ENCODE results near the gene SLC19A1. TPM values are rescaled to one million over a fixed set of nuclear protein-coding genes. Genes with fewer than 3 reads are reported as not detected.

SLC19A1 gene
- total and polyA plus RNA-seq, 10 donors, result 7.5 to 52.8 (median 32.4) TPM

GRCh38 chr21:45512626-45513002, 29.6 kb downstream of the SLC19A1 start:
- Histone ChIP-seq H3K27ac (peak overlapping the region in 3 of 8 donors; percentile 5 to 70 (median 38)), H3K27me3 (replicated peaks in 1 of 7) (no peaks in the 10 kb centered on the region), H3K4me3 (no peak overlapping the region), H3K36me3 (peaks cover 0 to 87% (median 45%) of the 10 kb centered on the region in 6 donors), H3K4me1 (peaks cover 0 to 35% (median 0%) of the 10 kb centered on the region in 6 donors), H3K9me3 (peaks cover 0 to 4% (median 1%) of the 10 kb centered on the region in 8 donors)
- TF ChIP-seq POLR2A (IDR thresholded peaks at IDR 0.05), result no peak
- TF ChIP-seq, protein P1, sequence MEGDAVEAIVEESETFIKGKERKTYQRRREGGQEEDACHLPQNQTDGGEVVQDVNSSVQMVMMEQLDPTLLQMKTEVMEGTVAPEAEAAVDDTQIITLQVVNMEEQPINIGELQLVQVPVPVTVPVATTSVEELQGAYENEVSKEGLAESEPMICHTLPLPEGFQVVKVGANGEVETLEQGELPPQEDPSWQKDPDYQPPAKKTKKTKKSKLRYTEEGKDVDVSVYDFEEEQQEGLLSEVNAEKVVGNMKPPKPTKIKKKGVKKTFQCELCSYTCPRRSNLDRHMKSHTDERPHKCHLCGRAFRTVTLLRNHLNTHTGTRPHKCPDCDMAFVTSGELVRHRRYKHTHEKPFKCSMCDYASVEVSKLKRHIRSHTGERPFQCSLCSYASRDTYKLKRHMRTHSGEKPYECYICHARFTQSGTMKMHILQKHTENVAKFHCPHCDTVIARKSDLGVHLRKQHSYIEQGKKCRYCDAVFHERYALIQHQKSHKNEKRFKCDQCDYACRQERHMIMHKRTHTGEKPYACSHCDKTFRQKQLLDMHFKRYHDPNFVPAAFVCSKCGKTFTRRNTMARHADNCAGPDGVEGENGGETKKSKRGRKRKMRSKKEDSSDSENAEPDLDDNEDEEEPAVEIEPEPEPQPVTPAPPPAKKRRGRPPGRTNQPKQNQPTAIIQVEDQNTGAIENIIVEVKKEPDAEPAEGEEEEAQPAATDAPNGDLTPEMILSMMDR (IDR thresholded peaks at IDR 0.05 in 8 of 11, conservative IDR thresholded peaks at IDR 0.05 in 3 of 11), result no peak
- no peak for TF ChIP-seq POLR2AphosphoS5 (IDR thresholded peaks at IDR 0.05)
- no peak for DNase-seq
- WGBS, 5 donors, result 62 to 88% (median 68%) methylated on average over 6 to 8 of the region's 8 CpGs
- intact Hi-C loops (cut with DNase I; ENCODE audit: low total_unique reads), result no loop called here

- Histone ChIP-seq H3K4me3 (no peak overlapping the region), H3K4me1 (peaks cover 0 to 27% (median 0%) of the 10 kb centered on the region in 6 donors), H3K9me3 (no peaks in the 10 kb centered on the region), H3K27me3 (replicated peaks in 1 of 7) (no peaks in the 10 kb centered on the region), H3K27ac (peak overlapping the region in 1 of 8 donors; percentile 70), H3K36me3 (peaks cover 0 to 79% (median 45%) of the 10 kb centered on the region in 6 donors)
- 87 to 95% (median 89%) methylated on average over 24 to 35 of the region's 35 CpGs for WGBS, 5 donors
- intact Hi-C loops (cut with DNase I; ENCODE audit: low total_unique reads), result no loop called here
- DNase-seq, result peak; percentile 75
- TF ChIP-seq, protein P1 (IDR thresholded peaks at IDR 0.05 in 8 of 11, conservative IDR thresholded peaks at IDR 0.05 in 3 of 11), result no peak
- TF ChIP-seq POLR2AphosphoS5 (IDR thresholded peaks at IDR 0.05), result peak in 1 of 3 donors; percentile 57
Observed at GRCh38 chr21:45511661-45512431, 30.4 kb downstream of the SLC19A1 start.

GRCh38 chr21:45511007-45511406, 31.2 kb downstream of the SLC19A1 start:
- Histone ChIP-seq H3K9me3 (no peaks in the 10 kb centered on the region), H3K36me3 (peaks cover 0 to 79% (median 41%) of the 10 kb centered on the region in 6 donors), H3K4me3 (no peak overlapping the region), H3K4me1 (peaks cover 0 to 19% (median 0%) of the 10 kb centered on the region in 6 donors), H3K27ac (no peak overlapping the region), H3K27me3 (replicated peaks in 1 of 7) (no peaks in the 10 kb centered on the region)
- peak; percentile 49 for DNase-seq
- WGBS, 5 donors, result 85 to 92% (median 89%) methylated on average over 11 to 12 of the region's 12 CpGs
- TF ChIP-seq POLR2AphosphoS5 (IDR thresholded peaks at IDR 0.05), result no peak
- TF ChIP-seq POLR2A (IDR thresholded peaks at IDR 0.05), result no peak
- intact Hi-C loops (cut with DNase I; ENCODE audit: low total_unique reads), result no loop called here

DNA sequence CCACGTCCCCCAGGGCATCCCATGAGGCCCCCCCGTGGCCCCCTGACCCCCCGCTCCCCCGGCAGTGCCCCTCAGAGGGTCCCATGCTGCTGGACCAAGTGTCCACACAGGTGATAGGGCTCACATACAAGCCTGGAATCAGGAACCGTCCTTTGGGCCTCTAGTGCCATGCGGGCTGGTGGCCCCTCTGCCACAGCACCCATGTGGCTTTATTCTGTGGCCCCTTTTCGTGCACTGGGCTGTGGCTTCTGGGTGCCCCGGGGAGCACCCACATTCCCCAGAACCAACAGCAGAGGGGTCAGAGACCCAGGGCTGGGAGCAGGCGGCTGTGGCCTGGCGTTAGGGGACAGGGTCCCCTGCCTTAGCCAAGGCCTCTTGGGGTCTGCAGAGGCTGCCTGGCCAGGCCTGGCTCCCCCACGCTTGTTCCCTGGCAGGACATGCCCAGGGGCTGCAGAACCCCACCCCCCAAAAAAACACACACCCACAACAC, 31.7 kb downstream of the SLC19A1 start:
- H3K36me3 ChIP-seq, result peaks cover 0 to 79% (median 38%) of the 10 kb centered on the region in 6 donors

More for the DNA sequence above, 31.7 kb downstream of the SLC19A1 start:
- TF ChIP-seq, protein P1 (IDR thresholded peaks at IDR 0.05 in 8 of 11, conservative IDR thresholded peaks at IDR 0.05 in 3 of 11), result no peak
- no peak for TF ChIP-seq POLR2AphosphoS5 (IDR thresholded peaks at IDR 0.05)
- no peak for TF ChIP-seq POLR2A (IDR thresholded peaks at IDR 0.05)
- intact Hi-C loops (cut with DNase I; ENCODE audit: low total_unique reads), result no loop called here
- peak; percentile 49 for DNase-seq
- Histone ChIP-seq H3K4me1 (peaks cover 0 to 16% (median 0%) of the 10 kb centered on the region in 6 donors), H3K27ac (no peak overlapping the region), H3K4me3 (no peak overlapping the region), H3K27me3 (replicated peaks in 1 of 7) (no peaks in the 10 kb centered on the region), H3K9me3 (no peaks in the 10 kb centered on the region)
- WGBS, 5 donors, result 88 to 100% (median 90%) methylated on average over 3 to 11 of the region's 11 CpGs
